A549 (cell line): ENCODE data around the gene TRIM54. TPM values are rescaled to one million over a fixed set of nuclear protein-coding genes. Genes with fewer than 3 reads are reported as not detected.

ENCODE experiments used
- ATAC-seq, 2 experiments: fragments of 200-7000 bp in 1 of 2; fragments of >200 bp in 1 of 2; cut with Nextera tagmentation in 1 of 2; cut with Tn5 transposase in 1 of 2; 3 replicates each; pipeline versions ENCODE4 v1.8.0 to v1.9.1; 2018 to 2020; ENCODE audit warnings: mild to moderate bottlenecking in 1 of 2, moderate library complexity in 1 of 2
- CTCF ChIA-PET: fragments of 300-600 bp; sonication (Branson Sonifier 250); formaldehyde crosslinking; extraction: SDS; loops from one replicate; lab custom pipeline; 2021; ENCODE audit warnings: antibody characterized with exemption, inconsistent platforms; lab: Yijun Ruan, JAX
- POLR2A ChIA-PET: fragments of 350-600 bp; formaldehyde crosslinking; extraction: SDS; loops from one replicate; lab custom pipeline; 2021; ENCODE audit warnings: antibody characterized with exemption, inconsistent platforms; lab: Yijun Ruan, JAX
- DNase-seq, 2 experiments: peaks; one replicate each; pipeline versions ENCODE4 v3.0.0 to v3.0.0-alpha.2; 2011 to 2016; ENCODE audit warnings: low read depth in 1 of 2, low spot score in 1 of 2
- FAIRE-seq: peaks from 2 replicates; lab custom pipeline; 2011; peaks lifted over from hg19 to GRCh38; lab: Jason Lieb, UNC
- H3K27ac ChIP-seq, 2 experiments: fragments of >200 bp; sonication (Bioruptor Twin); formaldehyde crosslinking; 3 replicates each; pipeline ENCODE4 v1.5.1; 2016 to 2017
- H3K4me1 ChIP-seq: fragments of >200 bp; sonication (Bioruptor Twin); formaldehyde crosslinking; 3 replicates; pipeline ENCODE4 v1.6.1; 2016
- H3K4me2 ChIP-seq: fragments of >200 bp; sonication (Bioruptor Twin); formaldehyde crosslinking; 3 replicates; pipeline ENCODE4 v1.6.1; 2016
- H3K4me3 ChIP-seq: fragments of >200 bp; sonication (Bioruptor Twin); formaldehyde crosslinking; 3 replicates; pipeline ENCODE4 v1.5.1; 2016
- H3K9me3 ChIP-seq: fragments of >200 bp; sonication (Bioruptor Twin); formaldehyde crosslinking; 3 replicates; pipeline ENCODE4 v1.6.1; 2016
- CBX2 ChIP-seq: fragments of 200-600 bp; sonication (generic); IDR thresholded peaks from 2 replicates; pipeline ENCODE4 v1.6.1; 2016; ENCODE audit warnings: low read depth, mild to moderate bottlenecking, borderline replicate concordance
- CHD4 ChIP-seq: fragments of 200-600 bp; sonication (generic); IDR thresholded peaks from 2 replicates; pipeline ENCODE4 v1.6.1; 2016; ENCODE audit warnings: antibody characterized with exemption, mild to moderate bottlenecking, borderline replicate concordance
- EHMT2 ChIP-seq: fragments of 200-600 bp; sonication (generic); IDR thresholded peaks from 2 replicates; pipeline ENCODE4 v1.6.1; 2016; ENCODE audit warnings: antibody characterized with exemption, low read depth, mild to moderate bottlenecking, moderate library complexity
- EP300 ChIP-seq, 2 experiments: fragments of >200 bp; sonication (Bioruptor Twin); formaldehyde crosslinking; IDR thresholded peaks; 2 replicates in 1 of 2; 3 replicates in 1 of 2; pipeline ENCODE4 v1.6.1; 2016 to 2017
- ESRRA ChIP-seq: fragments of 150-350 bp; IDR thresholded peaks from 2 replicates; pipeline ENCODE4 v1.6.1; 2014; ENCODE audit warnings: mild to moderate bottlenecking, low read length, borderline replicate concordance
- FOSB ChIP-seq: fragments of 250-450 bp; sonication (Bioruptor Pico); IDR thresholded peaks from 2 replicates; pipeline ENCODE4 v1.5.0; 2020; ENCODE audit warnings: mild to moderate bottlenecking, moderate library complexity
- FOSL2 ChIP-seq, 2 experiments: fragments of 450-650 bp in 1 of 2; fragments of >200 bp in 1 of 2; sonication (Bioruptor Twin) in 1 of 2; formaldehyde crosslinking; IDR thresholded peaks; 2 replicates each; pipeline versions ENCODE4 v1.5.0 to v1.6.1; 2016 to 2020; ENCODE audit warnings: mild to moderate bottlenecking in 1 of 2, moderate library complexity in 1 of 2
- FOXS1 ChIP-seq: fragments of 250-450 bp; sonication (Bioruptor Pico); IDR thresholded peaks from 2 replicates; pipeline ENCODE4 v1.5.0; 2020; ENCODE audit warnings: mild to moderate bottlenecking, moderate library complexity
- HEYL ChIP-seq: fragments of 250-450 bp; sonication (Bioruptor Pico); IDR thresholded peaks from 2 replicates; pipeline ENCODE4 v1.8.0; 2021; ENCODE audit warnings: mild to moderate bottlenecking, moderate library complexity
- HOXB13 ChIP-seq: fragments of 250-450 bp; sonication (Bioruptor Pico); IDR thresholded peaks from 2 replicates; pipeline ENCODE4 v1.5.0; 2020; ENCODE audit warnings: low read depth, mild to moderate bottlenecking, moderate library complexity
- HOXB5 ChIP-seq: fragments of 250-450 bp; sonication (Bioruptor Pico); IDR thresholded peaks from 2 replicates; pipeline ENCODE4 v1.5.0; 2020; ENCODE audit warnings: mild to moderate bottlenecking, moderate library complexity
- NFE2L2 ChIP-seq: fragments of 150-350 bp; conservative IDR thresholded peaks from 2 replicates; pipeline ENCODE4 v1.6.1; 2014; ENCODE audit warnings: low read length
- PHF8 ChIP-seq: fragments of 200-600 bp; sonication (generic); IDR thresholded peaks from 2 replicates; pipeline ENCODE4 v1.6.1; 2016; ENCODE audit warnings: low read depth, mild to moderate bottlenecking, antibody characterized with exemption, moderate library complexity, borderline replicate concordance
- POLR2AphosphoS2 ChIP-seq: conservative IDR thresholded peaks from 2 replicates; pipeline ENCODE4 v1.6.1; 2012; ENCODE audit warnings: low read length, improper control_type of control experiment, inconsistent platforms
- RAD21 ChIP-seq, 2 experiments: fragments of >200 bp in 1 of 2; sonication (Bioruptor Twin) in 1 of 2; formaldehyde crosslinking in 1 of 2; IDR thresholded peaks in 1 of 2; conservative IDR thresholded peaks in 1 of 2; 2 replicates in 1 of 2; 3 replicates in 1 of 2; pipeline ENCODE4 v1.6.1; 2012 to 2018; ENCODE audit warnings: inconsistent platforms in 1 of 2
- RARB ChIP-seq: fragments of 250-450 bp; sonication (Bioruptor Pico); IDR thresholded peaks from 2 replicates; pipeline ENCODE4 v1.8.0; 2021; ENCODE audit warnings: mild to moderate bottlenecking, moderate library complexity
- RCOR1 ChIP-seq: fragments of 150-350 bp; IDR thresholded peaks from 2 replicates; pipeline ENCODE4 v1.6.1; 2014; ENCODE audit warnings: antibody characterized with exemption, low read length, low read depth
- ZSCAN20 ChIP-seq: fragments of 250-450 bp; sonication (Bioruptor Pico); IDR thresholded peaks from 2 replicates; pipeline ENCODE4 v1.8.0; 2022; ENCODE audit warnings: mild to moderate bottlenecking, moderate library complexity
- WGBS: methylation state at CpG from one replicate; pipeline ENCODE4 v1.1.6; 2017; ENCODE audit errors: missing lambda C conversion rate; 5-methylcytosine and 5-hydroxymethylcytosine counted together
- polyA plus RNA-seq, 4 experiments: library from polyadenylated mRNA; depleted of rRNA in 3 of 4; stranded (reverse); fragments of >200 nt; fragmentation: RNase III in 1 of 4; extraction: RNeasy Plus Mini Kit Qiagen cat#74134 plus additional on column Dnase treatment in 1 of 4; gene quantifications; 2 replicates in 3 of 4; 3 replicates in 1 of 4; pipeline ENCODE4 v1.2.3, GENCODE V29; 2011 to 2017
- TF ChIP-seq, protein P1 (sequence below): fragments of >200 bp; sonication (Bioruptor Twin); formaldehyde crosslinking; IDR thresholded peaks from 3 replicates; pipeline ENCODE4 v1.6.1; 2016
- TF ChIP-seq, protein P2 (sequence below): IDR thresholded peaks from 2 replicates; pipeline ENCODE4 v1.6.1; 2012
- TF ChIP-seq, protein P3 (sequence below): fragments of 250-450 bp; sonication (Bioruptor Pico); IDR thresholded peaks from 2 replicates; pipeline ENCODE4 v1.5.0; 2021; ENCODE audit warnings: mild to moderate bottlenecking, moderate library complexity, borderline replicate concordance
- TF ChIP-seq, protein P4 (sequence below): fragments of >200 bp; sonication (Bioruptor Twin); formaldehyde crosslinking; IDR thresholded peaks from 2 replicates; pipeline ENCODE4 v1.6.1; 2016
- TF ChIP-seq, protein P5 (sequence below): fragments of 200-600 bp; sonication (generic); IDR thresholded peaks from 2 replicates; pipeline ENCODE4 v1.6.1; 2016; ENCODE audit warnings: antibody characterized with exemption, mild to moderate bottlenecking, moderate library complexity

The TRIM54 gene
- polyA plus RNA-seq, 2 of the 4 experiments (the other 2 are of a cell fraction) = 0.13 to 0.14 TPM

DNA sequence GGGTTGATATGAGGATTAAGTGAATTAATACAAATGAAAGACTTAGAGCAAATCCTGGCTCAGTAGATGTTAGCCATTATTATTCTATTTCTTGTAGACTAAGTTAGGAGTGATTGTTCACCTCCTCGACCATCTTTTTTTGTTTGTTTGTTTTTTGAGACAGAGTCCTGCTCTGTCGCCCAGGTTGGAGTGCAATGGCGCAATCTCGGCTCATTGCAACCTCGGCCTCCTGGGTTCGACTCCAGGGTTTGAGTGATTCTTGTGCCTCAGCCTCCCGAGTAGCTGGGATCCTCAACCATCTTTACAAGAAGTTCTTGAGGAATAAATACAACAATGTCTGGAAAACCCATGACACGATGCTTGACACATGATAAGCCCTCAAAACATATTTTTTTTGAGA lies 12.7 kb downstream of the TRIM54 start:
- no peaks in the 10 kb centered on the region for H3K9me3 ChIP-seq
- ATAC-seq (no peak), FAIRE-seq (no peak), DNase-seq (no peak)
- no peak overlapping the region for H3K4me2 ChIP-seq
- H3K4me1 ChIP-seq = peaks cover 36% of the 10 kb centered on the region
- H3K27ac ChIP-seq = no peak overlapping the region; a peak in 1 of 6 replicates
- WGBS = 78% methylated on average over 8 of the region's 8 CpGs
- no peak for TF ChIP-seq POLR2AphosphoS2
- no peak for TF ChIP-seq FOXS1 (CRISPR knock-in tag)
- no peak for TF ChIP-seq EP300 (IDR thresholded peaks at IDR 0.05)
- no peak for TF ChIP-seq EHMT2
- TF ChIP-seq, protein P1, sequence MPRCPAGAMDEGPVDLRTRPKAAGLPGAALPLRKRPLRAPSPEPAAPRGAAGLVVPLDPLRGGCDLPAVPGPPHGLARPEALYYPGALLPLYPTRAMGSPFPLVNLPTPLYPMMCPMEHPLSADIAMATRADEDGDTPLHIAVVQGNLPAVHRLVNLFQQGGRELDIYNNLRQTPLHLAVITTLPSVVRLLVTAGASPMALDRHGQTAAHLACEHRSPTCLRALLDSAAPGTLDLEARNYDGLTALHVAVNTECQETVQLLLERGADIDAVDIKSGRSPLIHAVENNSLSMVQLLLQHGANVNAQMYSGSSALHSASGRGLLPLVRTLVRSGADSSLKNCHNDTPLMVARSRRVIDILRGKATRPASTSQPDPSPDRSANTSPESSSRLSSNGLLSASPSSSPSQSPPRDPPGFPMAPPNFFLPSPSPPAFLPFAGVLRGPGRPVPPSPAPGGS = no peak
- no peak overlapping the region for H3K4me3 ChIP-seq
- POLR2A ChIA-PET = interaction anchor here (0.9 kb wide), 1 partner anchor 11 kb away, joined by 5 read pairs; no protein-coding TSS in a partner anchor
- CTCF ChIA-PET = interaction anchor here (1.2 to 20.5 kb wide), 5 partner anchors 8 to 196 kb away, joined by 3 to 394 read pairs (median 124); partner anchors contain the start of genes DNAJC5G, SLC30A3 and TRIM54

DNA sequence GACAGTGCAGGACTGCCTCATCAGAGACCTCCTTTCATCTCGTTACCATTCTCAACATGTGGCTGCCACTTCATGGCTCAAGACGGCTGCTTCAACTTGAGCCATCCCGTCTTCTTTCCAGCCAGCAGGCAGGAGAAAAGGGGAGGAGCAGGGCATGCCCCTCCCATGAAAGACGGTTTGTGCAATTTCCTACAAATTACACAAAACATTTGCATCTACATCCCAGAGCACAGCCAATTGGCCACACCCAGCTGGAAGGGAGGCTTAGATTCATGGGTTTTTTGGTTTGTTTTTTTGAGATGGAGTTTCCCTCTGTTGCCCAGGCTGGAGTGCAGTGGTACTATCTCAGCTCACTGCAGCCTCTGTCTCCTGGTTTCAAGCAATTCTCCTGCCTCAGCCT lies 14.3 kb downstream of the TRIM54 start:
- whole genome bisulfite sequencing = 81% methylated on average over 4 of the region's 4 CpGs
- Histone ChIP-seq H3K4me1 (peaks cover 34% of the 10 kb centered on the region), H3K9me3 (no peaks in the 10 kb centered on the region), H3K4me3 (no peak overlapping the region), H3K27ac (no peak overlapping the region), H3K4me2 (no peak overlapping the region)
- FAIRE-seq (no peak), ATAC-seq (no peak), DNase-seq (no peak)
- POLR2A ChIA-PET = no interaction called here
- TF ChIP-seq, protein P2, sequence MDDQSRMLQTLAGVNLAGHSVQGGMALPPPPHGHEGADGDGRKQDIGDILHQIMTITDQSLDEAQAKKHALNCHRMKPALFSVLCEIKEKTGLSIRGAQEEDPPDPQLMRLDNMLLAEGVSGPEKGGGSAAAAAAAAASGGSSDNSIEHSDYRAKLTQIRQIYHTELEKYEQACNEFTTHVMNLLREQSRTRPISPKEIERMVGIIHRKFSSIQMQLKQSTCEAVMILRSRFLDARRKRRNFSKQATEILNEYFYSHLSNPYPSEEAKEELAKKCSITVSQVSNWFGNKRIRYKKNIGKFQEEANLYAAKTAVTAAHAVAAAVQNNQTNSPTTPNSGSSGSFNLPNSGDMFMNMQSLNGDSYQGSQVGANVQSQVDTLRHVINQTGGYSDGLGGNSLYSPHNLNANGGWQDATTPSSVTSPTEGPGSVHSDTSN = no peak
- TF ChIP-seq ZSCAN20 (CRISPR knock-in tag) (no peak), CHD4 (no peak), CBX2 (no peak), FOSL2 (IDR thresholded peaks at IDR 0.05) (no peak), FOSL2 (CRISPR knock-in tag; IDR thresholded peaks at IDR 0.05) (no peak), HOXB5 (CRISPR knock-in tag) (no peak), RCOR1 (no peak), HEYL (CRISPR knock-in tag) (no peak), FOSB (CRISPR knock-in tag) (no peak), ESRRA (no peak), HOXB13 (CRISPR knock-in tag) (no peak), RARB (no peak), PHF8 (no peak), NFE2L2 (no peak), RAD21 (conservative IDR thresholded peaks at IDR 0.05 in 1 of 2, IDR thresholded peaks at IDR 0.05 in 1 of 2) (no peak)
- TF ChIP-seq, protein P3, sequence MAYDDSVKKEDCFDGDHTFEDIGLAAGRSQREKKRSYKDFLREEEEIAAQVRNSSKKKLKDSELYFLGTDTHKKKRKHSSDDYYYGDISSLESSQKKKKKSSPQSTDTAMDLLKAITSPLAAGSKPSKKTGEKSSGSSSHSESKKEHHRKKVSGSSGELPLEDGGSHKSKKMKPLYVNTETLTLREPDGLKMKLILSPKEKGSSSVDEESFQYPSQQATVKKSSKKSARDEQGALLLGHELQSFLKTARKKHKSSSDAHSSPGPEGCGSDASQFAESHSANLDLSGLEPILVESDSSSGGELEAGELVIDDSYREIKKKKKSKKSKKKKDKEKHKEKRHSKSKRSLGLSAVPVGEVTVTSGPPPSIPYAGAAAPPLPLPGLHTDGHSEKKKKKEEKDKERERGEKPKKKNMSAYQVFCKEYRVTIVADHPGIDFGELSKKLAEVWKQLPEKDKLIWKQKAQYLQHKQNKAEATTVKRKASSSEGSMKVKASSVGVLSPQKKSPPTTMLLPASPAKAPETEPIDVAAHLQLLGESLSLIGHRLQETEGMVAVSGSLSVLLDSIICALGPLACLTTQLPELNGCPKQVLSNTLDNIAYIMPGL (CRISPR knock-in tag) = no peak
- TF ChIP-seq, protein P4, sequence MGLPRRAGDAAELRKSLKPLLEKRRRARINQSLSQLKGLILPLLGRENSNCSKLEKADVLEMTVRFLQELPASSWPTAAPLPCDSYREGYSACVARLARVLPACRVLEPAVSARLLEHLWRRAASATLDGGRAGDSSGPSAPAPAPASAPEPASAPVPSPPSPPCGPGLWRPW = no peak
- TF ChIP-seq, protein P5, sequence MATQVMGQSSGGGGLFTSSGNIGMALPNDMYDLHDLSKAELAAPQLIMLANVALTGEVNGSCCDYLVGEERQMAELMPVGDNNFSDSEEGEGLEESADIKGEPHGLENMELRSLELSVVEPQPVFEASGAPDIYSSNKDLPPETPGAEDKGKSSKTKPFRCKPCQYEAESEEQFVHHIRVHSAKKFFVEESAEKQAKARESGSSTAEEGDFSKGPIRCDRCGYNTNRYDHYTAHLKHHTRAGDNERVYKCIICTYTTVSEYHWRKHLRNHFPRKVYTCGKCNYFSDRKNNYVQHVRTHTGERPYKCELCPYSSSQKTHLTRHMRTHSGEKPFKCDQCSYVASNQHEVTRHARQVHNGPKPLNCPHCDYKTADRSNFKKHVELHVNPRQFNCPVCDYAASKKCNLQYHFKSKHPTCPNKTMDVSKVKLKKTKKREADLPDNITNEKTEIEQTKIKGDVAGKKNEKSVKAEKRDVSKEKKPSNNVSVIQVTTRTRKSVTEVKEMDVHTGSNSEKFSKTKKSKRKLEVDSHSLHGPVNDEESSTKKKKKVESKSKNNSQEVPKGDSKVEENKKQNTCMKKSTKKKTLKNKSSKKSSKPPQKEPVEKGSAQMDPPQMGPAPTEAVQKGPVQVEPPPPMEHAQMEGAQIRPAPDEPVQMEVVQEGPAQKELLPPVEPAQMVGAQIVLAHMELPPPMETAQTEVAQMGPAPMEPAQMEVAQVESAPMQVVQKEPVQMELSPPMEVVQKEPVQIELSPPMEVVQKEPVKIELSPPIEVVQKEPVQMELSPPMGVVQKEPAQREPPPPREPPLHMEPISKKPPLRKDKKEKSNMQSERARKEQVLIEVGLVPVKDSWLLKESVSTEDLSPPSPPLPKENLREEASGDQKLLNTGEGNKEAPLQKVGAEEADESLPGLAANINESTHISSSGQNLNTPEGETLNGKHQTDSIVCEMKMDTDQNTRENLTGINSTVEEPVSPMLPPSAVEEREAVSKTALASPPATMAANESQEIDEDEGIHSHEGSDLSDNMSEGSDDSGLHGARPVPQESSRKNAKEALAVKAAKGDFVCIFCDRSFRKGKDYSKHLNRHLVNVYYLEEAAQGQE = no peak
- CTCF ChIA-PET = interaction anchor here (1.7 to 20.5 kb wide), 4 partner anchors 16 to 198 kb away, joined by 5 to 394 read pairs (median 176); partner anchors contain the start of genes DNAJC5G, SLC30A3 and TRIM54
